HG02763 (cell line): ENCODE data around the gene CPE.
"Not testable (repeated sequence)": the region's sequence is repeated elsewhere in the genome, so short reads cannot be mapped to it uniquely, and the experiment has no call there.

ENCODE experiments used
- ATAC-seq: cut with Tn5 transposase; IDR thresholded peaks from one replicate; pipeline ENCODE4 v1.9.1; 2021; ENCODE audit warnings: mild to moderate bottlenecking, moderate library complexity; ENCODE audit not compliant: unreplicated experiment

The CPE gene

GRCh38 chr4:165378745-165379677 lies at the start of gene CPE:
TSS of gene CPE (plus strand) at chr4:165379008. CDS start at chr4:165379222, 214 bp downstream.
- peak; percentile 95 for ATAC-seq

- no peak for ATAC-seq
These were observed 48.7 kb upstream of the CPE start for GRCh38 chr4:165330071-165330470.

- ATAC-seq, result no peak
These were observed 48.1 kb upstream of the CPE start for GRCh38 chr4:165330666-165331065.

- ATAC-seq, result no peak
These were observed 47.4 kb upstream of the CPE start for GRCh38 chr4:165331359-165331758.

GRCh38 chr4:165331823-165332222 lies 47.0 kb upstream of the CPE start:
- ATAC-seq, result no peak

GRCh38 chr4:165332502-165332901 lies 46.3 kb upstream of the CPE start:
- ATAC-seq, result no peak

GRCh38 chr4:165335163-165335703 lies 43.6 kb upstream of the CPE start:
- no peak for ATAC-seq

GRCh38 chr4:165336743-165337142 lies 42.1 kb upstream of the CPE start:
- no peak for ATAC-seq

- not testable (repeated sequence) for ATAC-seq
These were observed 36.5 kb upstream of the CPE start for GRCh38 chr4:165342340-165342739.

GRCh38 chr4:165343353-165344191 lies 35.2 kb upstream of the CPE start:
- ATAC-seq, result no peak

- no peak for ATAC-seq
These were observed 33.0 kb upstream of the CPE start for GRCh38 chr4:165345666-165346417.

- no peak for ATAC-seq
These were observed 30.9 kb upstream of the CPE start for GRCh38 chr4:165347647-165348569.

- no peak for ATAC-seq
These were observed 27.3 kb upstream of the CPE start for GRCh38 chr4:165351359-165352130.

GRCh38 chr4:165355900-165356300 lies 22.9 kb upstream of the CPE start:
- no peak for ATAC-seq

- ATAC-seq, result no peak
These were observed 19.3 kb upstream of the CPE start for GRCh38 chr4:165359506-165359905.

GRCh38 chr4:165360041-165360695 lies 18.6 kb upstream of the CPE start:
- no peak for ATAC-seq

- ATAC-seq, result no peak
These were observed 17.7 kb upstream of the CPE start for GRCh38 chr4:165360985-165361670.

GRCh38 chr4:165361810-165362209 lies 17.0 kb upstream of the CPE start:
- ATAC-seq, result no peak
